WTC11 (cell line): Measurements from ENCODE around the gene SH3TC1. TPM values are rescaled to one million over a fixed set of nuclear protein-coding genes. Genes with fewer than 3 reads are reported as not detected.

Source experiments
- ATAC-seq: fragments of 200-7000 bp; cut with Tn5 transposase; 2 replicates; pipeline ENCODE4 v1.10.0; 2021; ENCODE audit warnings: mild to moderate bottlenecking, moderate library complexity
- CTCF ChIA-PET: fragments of 300-600 bp; sonication (Branson Sonifier 250); formaldehyde crosslinking; loops from one replicate; lab custom pipeline; 2021; ENCODE audit warnings: antibody characterized with exemption; lab: Charles Lee
- POLR2A ChIA-PET: fragments of 350-600 bp; sonication (Branson Sonifier 250); formaldehyde crosslinking; loops from one replicate; lab custom pipeline; 2021; ENCODE audit warnings: antibody characterized with exemption; lab: Charles Lee
- DNase-seq: peaks from one replicate; pipeline ENCODE4 v3.0.0; 2021; ENCODE audit warnings: low spot score
- H3K27ac Mint-ChIP-seq: 2 replicates; pipeline ENCODE4 v1.8.0; 2021; ENCODE audit warnings: mixed read lengths
- H3K27me3 Mint-ChIP-seq: 2 replicates; pipeline ENCODE4 v1.8.0; 2021; ENCODE audit warnings: low read depth, mild to moderate bottlenecking, moderate library complexity, mixed read lengths
- H3K36me3 Mint-ChIP-seq: 2 replicates; pipeline ENCODE4 v1.8.0; 2021; ENCODE audit warnings: mixed read lengths
- H3K4me1 Mint-ChIP-seq: 2 replicates; pipeline ENCODE4 v1.8.0; 2022; ENCODE audit warnings: mixed read lengths
- H3K4me3 Mint-ChIP-seq: 2 replicates; pipeline ENCODE4 v1.8.0; 2021; ENCODE audit warnings: mild to moderate bottlenecking, moderate library complexity, mixed read lengths
- H3K9me3 Mint-ChIP-seq: 2 replicates; pipeline ENCODE4 v1.8.0; 2021; ENCODE audit warnings: mixed read lengths
- AFF4 ChIP-seq: sonication (generic); formaldehyde crosslinking; IDR thresholded peaks from 2 replicates; pipeline ENCODE4 v1.8.1; 2023; ENCODE audit warnings: mild to moderate bottlenecking, missing genetic modification reagents, borderline replicate concordance
- ATF2 ChIP-seq: sonication (generic); formaldehyde crosslinking; IDR thresholded peaks from 2 replicates; pipeline ENCODE4 v1.8.1; 2022; ENCODE audit warnings: low read depth, missing genetic modification reagents, borderline replicate concordance
- CBFB ChIP-seq: sonication (generic); formaldehyde crosslinking; IDR thresholded peaks from 2 replicates; pipeline ENCODE4 v1.8.1; 2022; ENCODE audit warnings: mild to moderate bottlenecking, low read depth, missing genetic modification reagents
- CDX4 ChIP-seq: fragments of 250-450 bp; sonication (Bioruptor Pico); IDR thresholded peaks from 2 replicates; pipeline ENCODE4 v1.9.0; 2021; ENCODE audit warnings: moderate library complexity, mild to moderate bottlenecking, inconsistent platforms, borderline replicate concordance
- ESRRA ChIP-seq: sonication (generic); formaldehyde crosslinking; IDR thresholded peaks from 2 replicates; pipeline ENCODE4 v1.8.1; 2022; ENCODE audit warnings: mild to moderate bottlenecking, missing genetic modification reagents, borderline replicate concordance
- JUN ChIP-seq: sonication (generic); formaldehyde crosslinking; IDR thresholded peaks from 2 replicates; pipeline ENCODE4 v1.8.0; 2023; ENCODE audit warnings: mild to moderate bottlenecking, missing genetic modification reagents
- MYBL2 ChIP-seq: sonication (generic); formaldehyde crosslinking; IDR thresholded peaks from 2 replicates; pipeline ENCODE4 v1.8.1; 2023; ENCODE audit warnings: mild to moderate bottlenecking, moderate library complexity, missing genetic modification reagents
- NFE2L1 ChIP-seq: sonication (generic); formaldehyde crosslinking; IDR thresholded peaks from 2 replicates; pipeline ENCODE4 v1.8.1; 2023; ENCODE audit warnings: missing genetic modification reagents
- OVOL2 ChIP-seq: fragments of 250-450 bp; sonication (Bioruptor Pico); IDR thresholded peaks from 2 replicates; pipeline ENCODE4 v1.9.0; 2021; ENCODE audit warnings: mild to moderate bottlenecking, borderline replicate concordance
- RORB ChIP-seq: fragments of 250-450 bp; sonication (Bioruptor Pico); IDR thresholded peaks from 2 replicates; pipeline ENCODE4 v1.9.0; 2021; ENCODE audit warnings: mild to moderate bottlenecking
- STAT6 ChIP-seq: sonication (generic); formaldehyde crosslinking; conservative IDR thresholded peaks from 2 replicates; pipeline ENCODE4 v1.8.1; 2023; ENCODE audit warnings: mild to moderate bottlenecking, low read depth, missing genetic modification reagents, moderate library complexity
- TEAD4 ChIP-seq: sonication (generic); formaldehyde crosslinking; IDR thresholded peaks from 2 replicates; pipeline ENCODE4 v1.8.0; 2022; ENCODE audit warnings: mild to moderate bottlenecking, missing genetic modification reagents
- TP53 ChIP-seq: sonication (generic); formaldehyde crosslinking; IDR thresholded peaks from 2 replicates; pipeline ENCODE4 v1.8.1; 2023; ENCODE audit warnings: mild to moderate bottlenecking, missing genetic modification reagents
- ZMAT4 ChIP-seq: fragments of 250-450 bp; sonication (Bioruptor Pico); IDR thresholded peaks from 2 replicates; pipeline ENCODE4 v1.9.0; 2021; ENCODE audit warnings: mild to moderate bottlenecking
- ZNF232 ChIP-seq: sonication (generic); formaldehyde crosslinking; IDR thresholded peaks from 2 replicates; pipeline ENCODE4 v1.8.0; 2022; ENCODE audit warnings: mild to moderate bottlenecking, missing genetic modification reagents
- ZNF281 ChIP-seq: sonication (generic); formaldehyde crosslinking; IDR thresholded peaks from 2 replicates; pipeline ENCODE4 v1.8.0; 2023; ENCODE audit warnings: mild to moderate bottlenecking, missing genetic modification reagents
- total RNA-seq: library from RNA; stranded (reverse); gene quantifications from 3 replicates; pipeline ENCODE4 v1.2.3, GENCODE V29; 2021

SH3TC1 gene
- total RNA-seq, 1 experiment from 2014 or later, result 0.42 TPM

- POLR2A ChIA-PET, result no interaction called here
- H3K9me3 Mint-ChIP-seq, result no peaks in the 10 kb centered on the region
- no peak overlapping the region for H3K4me3 Mint-ChIP-seq
- H3K4me1 Mint-ChIP-seq, result peaks cover 7% of the 10 kb centered on the region; the same call in 1 of the 2 replicates
- no peak for ATAC-seq
- no peak overlapping the region for H3K27ac Mint-ChIP-seq
- DNase-seq, result no peak
- H3K27me3 Mint-ChIP-seq, result peaks cover 31% of the 10 kb centered on the region
- H3K36me3 Mint-ChIP-seq, result no peaks in the 10 kb centered on the region
- CTCF ChIA-PET, result interaction anchor here (1.1 to 2.8 kb wide), 12 partner anchors 9 to 338 kb away, joined by 3 to 20 read pairs (median 14); no protein-coding TSS in a partner anchor
- TF ChIP-seq STAT6 (no peak), JUN (CRISPR knock-in tag) (no peak), MYBL2 (CRISPR knock-in tag) (no peak), CDX4 (CRISPR knock-in tag) (no peak), CBFB (CRISPR knock-in tag) (no peak), ESRRA (CRISPR knock-in tag) (no peak), OVOL2 (CRISPR knock-in tag) (no peak), ZNF232 (CRISPR knock-in tag) (no peak), TEAD4 (CRISPR knock-in tag) (no peak), ATF2 (no peak), ZMAT4 (CRISPR knock-in tag) (no peak), NFE2L1 (no peak), TP53 (no peak)
- TF ChIP-seq, all 79 proteins: peak for 0
Measured at GRCh38 chr4:8268211-8268610, 69.1 kb downstream of the SH3TC1 start.

GRCh38 chr4:8268901-8269534, 69.9 kb downstream of the SH3TC1 start:
- Mint-ChIP-seq H3K4me1 (peaks cover 7% of the 10 kb centered on the region; the same call in 1 of the 2 replicates), H3K27me3 (peaks cover 31% of the 10 kb centered on the region), H3K4me3 (peak overlapping the region; percentile 54)
- CTCF ChIA-PET, result interaction anchor here (1.4 to 2.8 kb wide), 4 partner anchors 27 to 338 kb away, joined by 6 to 16 read pairs (median 10); no protein-coding TSS in a partner anchor
- TF ChIP-seq ZMAT4 (CRISPR knock-in tag) (0 out of 2 replicates have a peak, but pooled peaks have one; percentile 14), RORB (no peak), ZNF281 (CRISPR knock-in tag) (no peak), AFF4 (CRISPR knock-in tag) (no peak), TEAD4 (CRISPR knock-in tag) (no peak)
- TF ChIP-seq, all 79 proteins: peak for 1
- POLR2A ChIA-PET, result no interaction called here
- Mint-ChIP-seq H3K9me3 (no peaks in the 10 kb centered on the region), H3K36me3 (no peaks in the 10 kb centered on the region), H3K27ac (no peak overlapping the region; the same call in 1 of the 2 replicates)
- ATAC-seq, result no peak
- DNase-seq, result no peak
